ENCODE measurements around the gene RFNG.

RFNG gene

GRCh38 chr17:82023447-82024241 is 28.0 kb downstream of the RFNG start:
- peaks cover 1% of the 10 kb centered on the region for H3K4me1 ChIP-seq (ENCODE audit: control insufficient read depth, insufficient read depth, low read length)
- no peaks in the 10 kb centered on the region for H3K9me3 ChIP-seq (ENCODE audit: control insufficient read depth, insufficient read depth, low read length)
- no CpG with 5 or more reads among the region's 55 CpGs for WGBS (ENCODE audit: insufficient coverage, insufficient read length)
- peak overlapping the region; percentile 64; the same call in 1 of the 2 replicates for H3K4me3 ChIP-seq (ENCODE audit: low read length)
- H3K27me3 ChIP-seq (ENCODE audit: control insufficient read depth, insufficient read depth, low read length) = no peaks in the 10 kb centered on the region
- no peak overlapping the region for H3K27ac ChIP-seq (ENCODE audit: low read length)
- no peak for DNase-seq (ENCODE audit: low read depth, low spot score)
- no peaks in the 10 kb centered on the region; the same call in 1 of the 2 replicates for H3K36me3 ChIP-seq (ENCODE audit: control insufficient read depth, insufficient read depth, low read length)

GRCh38 chr17:82022981-82023446 is 28.6 kb downstream of the RFNG start, which contains the start of gene LRRC45:
Gene LRRC45 (plus strand): TSS chr17:82023305. CDS start chr17:82023644, 339 bp downstream.
- Histone ChIP-seq H3K9me3 (ENCODE audit: control insufficient read depth, insufficient read depth, low read length) (no peaks in the 10 kb centered on the region), H3K27ac (ENCODE audit: low read length) (no peak within 1 kb of the TSS), H3K27me3 (ENCODE audit: control insufficient read depth, insufficient read depth, low read length) (no peaks in the 10 kb centered on the region), H3K36me3 (ENCODE audit: control insufficient read depth, insufficient read depth, low read length) (peaks cover 2% of the 10 kb centered on the region; the same call in 1 of the 2 replicates), H3K4me3 (ENCODE audit: low read length) (peak within 1 kb of the TSS; percentile 64), H3K4me1 (ENCODE audit: control insufficient read depth, insufficient read depth, low read length) (peaks cover 1% of the 10 kb centered on the region)
- no CpG with 5 or more reads among the region's 42 CpGs for WGBS (ENCODE audit: insufficient coverage, insufficient read length)
- peak; percentile 98 for DNase-seq (ENCODE audit: low read depth, low spot score)

- H3K27ac ChIP-seq (ENCODE audit: low read length) = no peak within 1 kb of the TSS
- no CpG with 5 or more reads among the region's 64 CpGs for WGBS (ENCODE audit: insufficient coverage, insufficient read length)
- no peak for DNase-seq (ENCODE audit: low read depth, low spot score)
Observed at GRCh38 chr17:82022310-82022980, 29.2 kb downstream of the RFNG start, which contains the start of gene CENPX. Gene CENPX (minus strand): TSS chr17:82022878. CDS start chr17:82022861, 17 bp downstream.

DNA sequence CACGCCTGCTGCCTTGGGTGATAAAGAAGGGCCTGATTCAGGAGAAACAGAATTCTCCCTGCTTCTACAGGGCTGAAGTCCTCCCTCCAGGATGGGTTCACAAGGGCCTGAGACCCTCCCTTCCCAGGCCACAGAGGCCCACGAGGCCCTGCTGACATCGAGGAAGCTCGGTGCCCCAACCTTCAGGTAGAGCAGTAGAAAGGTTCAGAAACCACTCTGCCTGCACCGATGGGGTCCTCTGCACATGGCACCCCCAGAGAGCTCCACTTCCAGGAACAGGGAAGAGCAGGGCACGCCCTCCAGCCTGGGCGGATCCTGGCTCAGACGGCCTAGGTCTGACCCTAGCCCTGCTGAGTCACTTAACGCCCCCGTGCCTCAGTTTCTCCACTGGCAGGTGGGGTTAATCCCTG is 29.7 kb downstream of the RFNG start:
- no peaks in the 10 kb centered on the region for H3K9me3 ChIP-seq (ENCODE audit: control insufficient read depth, insufficient read depth, low read length)
- DNase-seq (ENCODE audit: low read depth, low spot score) = no peak
- 0 out of 2 replicates have a peak, but pooled peaks cover 2% of the 10 kb centered on the region for H3K36me3 ChIP-seq (ENCODE audit: control insufficient read depth, insufficient read depth, low read length)
- WGBS (ENCODE audit: insufficient coverage, insufficient read length) = no CpG with 5 or more reads among the region's 10 CpGs
- H3K27ac ChIP-seq (ENCODE audit: low read length) = no peak overlapping the region
- peak overlapping the region; percentile 57 for H3K4me3 ChIP-seq (ENCODE audit: low read length)
- H3K4me1 ChIP-seq (ENCODE audit: control insufficient read depth, insufficient read depth, low read length) = peaks cover 1% of the 10 kb centered on the region
- H3K27me3 ChIP-seq (ENCODE audit: control insufficient read depth, insufficient read depth, low read length) = no peaks in the 10 kb centered on the region

More at GRCh38 chr17:82022310-82022980, 29.2 kb downstream of the RFNG start, which contains the start of gene CENPX:
- H3K4me3 ChIP-seq (ENCODE audit: low read length) = peak within 1 kb of the TSS; percentile 64
- no peaks in the 10 kb centered on the region for H3K27me3 ChIP-seq (ENCODE audit: control insufficient read depth, insufficient read depth, low read length)
- H3K4me1 ChIP-seq (ENCODE audit: control insufficient read depth, insufficient read depth, low read length) = peaks cover 1% of the 10 kb centered on the region
- H3K36me3 ChIP-seq (ENCODE audit: control insufficient read depth, insufficient read depth, low read length) = 0 out of 2 replicates have a peak, but pooled peaks cover 2% of the 10 kb centered on the region
- H3K9me3 ChIP-seq (ENCODE audit: control insufficient read depth, insufficient read depth, low read length) = no peaks in the 10 kb centered on the region

GRCh38 chr17:82021107-82021899 is 30.3 kb downstream of the RFNG start:
- Histone ChIP-seq H3K27ac (ENCODE audit: low read length) (no peak overlapping the region), H3K27me3 (ENCODE audit: control insufficient read depth, insufficient read depth, low read length) (no peaks in the 10 kb centered on the region), H3K4me1 (ENCODE audit: control insufficient read depth, insufficient read depth, low read length) (peaks cover 1% of the 10 kb centered on the region), H3K9me3 (ENCODE audit: control insufficient read depth, insufficient read depth, low read length) (no peaks in the 10 kb centered on the region), H3K4me3 (ENCODE audit: low read length) (no peak overlapping the region), H3K36me3 (ENCODE audit: control insufficient read depth, insufficient read depth, low read length) (0 out of 2 replicates have a peak, but pooled peaks cover 2% of the 10 kb centered on the region)
- no CpG with 5 or more reads among the region's 25 CpGs for WGBS (ENCODE audit: insufficient coverage, insufficient read length)
- no peak for DNase-seq (ENCODE audit: low read depth, low spot score)

DNA sequence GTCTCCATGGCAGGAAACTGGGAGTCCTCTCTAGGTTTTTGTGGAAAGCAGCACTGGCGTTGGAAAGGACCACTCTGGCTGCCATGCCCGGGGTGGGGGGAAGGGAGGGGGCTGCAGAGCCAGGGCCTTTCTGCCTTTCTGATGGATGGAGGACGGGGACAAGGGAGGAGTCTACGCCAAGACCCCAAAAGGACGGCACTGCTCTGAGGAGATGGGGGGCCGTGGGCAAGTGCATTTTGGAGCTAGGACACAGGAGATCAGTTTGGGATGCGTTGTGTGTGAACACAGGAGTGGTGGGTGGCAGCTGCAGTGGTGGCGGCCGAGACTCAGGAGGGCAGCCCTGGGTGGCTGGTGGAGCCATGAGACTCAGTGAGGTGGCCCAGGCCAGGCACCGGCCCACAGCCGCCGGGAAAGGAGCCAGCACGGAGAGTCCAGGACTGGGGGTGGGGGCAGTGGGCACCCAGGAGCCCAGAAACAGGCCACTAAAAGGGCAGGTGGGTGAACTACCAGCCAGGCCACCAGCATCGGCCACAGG is 31.0 kb downstream of the RFNG start:
- WGBS (ENCODE audit: insufficient coverage, insufficient read length) = no CpG with 5 or more reads among the region's 14 CpGs
- H3K27me3 ChIP-seq (ENCODE audit: control insufficient read depth, insufficient read depth, low read length) = no peaks in the 10 kb centered on the region
- 0 out of 2 replicates have a peak, but pooled peaks cover 2% of the 10 kb centered on the region for H3K36me3 ChIP-seq (ENCODE audit: control insufficient read depth, insufficient read depth, low read length)
- H3K4me3 ChIP-seq (ENCODE audit: low read length) = no peak overlapping the region
- DNase-seq (ENCODE audit: low read depth, low spot score) = no peak
- no peaks in the 10 kb centered on the region for H3K9me3 ChIP-seq (ENCODE audit: control insufficient read depth, insufficient read depth, low read length)
- no peak overlapping the region for H3K27ac ChIP-seq (ENCODE audit: low read length)
- peaks cover 1% of the 10 kb centered on the region for H3K4me1 ChIP-seq (ENCODE audit: control insufficient read depth, insufficient read depth, low read length)

DNA sequence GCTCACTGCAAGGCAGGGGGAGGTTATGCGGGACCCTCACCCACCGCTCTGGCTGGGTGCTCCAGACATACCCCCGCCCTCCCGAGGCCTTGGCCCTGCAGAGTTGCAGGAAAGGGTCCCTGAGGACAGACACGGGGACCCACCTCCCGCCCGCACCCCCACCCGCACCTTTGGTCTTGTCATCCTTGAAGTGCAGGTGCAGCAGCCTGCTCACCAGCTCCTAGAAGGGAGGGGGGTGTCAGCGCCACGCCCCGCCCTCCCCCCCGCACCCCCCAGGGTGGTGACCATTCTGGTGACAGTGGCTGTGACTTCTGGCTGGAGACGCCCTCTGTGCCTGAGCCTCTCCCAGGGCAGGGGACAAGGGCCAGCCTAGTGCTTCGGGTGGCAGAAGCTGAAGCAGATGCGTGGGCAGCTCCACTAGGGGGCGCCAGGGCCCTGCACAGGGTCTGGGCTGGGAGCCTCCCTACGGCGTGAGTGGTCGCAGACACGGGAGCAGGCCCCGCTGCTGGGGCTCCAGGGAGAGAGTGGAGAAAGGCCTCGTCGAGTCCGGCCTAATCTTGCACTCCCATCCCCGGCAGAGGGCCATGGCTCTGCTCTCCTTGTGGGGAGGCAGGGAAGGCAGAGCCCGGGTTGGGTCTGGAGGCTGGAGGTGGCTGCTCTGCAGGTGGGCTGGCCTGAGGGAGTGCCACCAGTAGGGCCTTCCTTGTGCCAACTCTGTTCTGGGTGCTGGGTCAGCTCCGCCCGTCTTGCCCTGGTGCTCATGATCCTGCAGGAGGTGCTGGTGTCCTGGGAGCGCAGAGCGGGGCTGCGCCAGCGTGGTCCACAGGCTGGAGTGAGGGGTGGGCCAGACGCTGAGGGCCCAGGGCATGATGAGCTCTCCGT is 31.7 kb downstream of the RFNG start:
- H3K36me3 ChIP-seq (ENCODE audit: control insufficient read depth, insufficient read depth, low read length) = 0 out of 2 replicates have a peak, but pooled peaks cover 2% of the 10 kb centered on the region
- no peaks in the 10 kb centered on the region for H3K9me3 ChIP-seq (ENCODE audit: control insufficient read depth, insufficient read depth, low read length)
- no peak overlapping the region for H3K4me3 ChIP-seq (ENCODE audit: low read length)
- WGBS (ENCODE audit: insufficient coverage, insufficient read length) = no CpG with 5 or more reads among the region's 34 CpGs
- H3K27ac ChIP-seq (ENCODE audit: low read length) = no peak overlapping the region
- DNase-seq (ENCODE audit: low read depth, low spot score) = no peak
- H3K4me1 ChIP-seq (ENCODE audit: control insufficient read depth, insufficient read depth, low read length) = peaks cover 1% of the 10 kb centered on the region
- no peaks in the 10 kb centered on the region for H3K27me3 ChIP-seq (ENCODE audit: control insufficient read depth, insufficient read depth, low read length)

GRCh38 chr17:82018989-82019689 is 32.5 kb downstream of the RFNG start:
- Histone ChIP-seq H3K9me3 (ENCODE audit: control insufficient read depth, insufficient read depth, low read length) (no peaks in the 10 kb centered on the region), H3K27me3 (ENCODE audit: control insufficient read depth, insufficient read depth, low read length) (no peaks in the 10 kb centered on the region), H3K27ac (ENCODE audit: low read length) (no peak overlapping the region), H3K4me1 (ENCODE audit: control insufficient read depth, insufficient read depth, low read length) (peaks cover 1% of the 10 kb centered on the region), H3K36me3 (ENCODE audit: control insufficient read depth, insufficient read depth, low read length) (peaks cover 2% of the 10 kb centered on the region; the same call in 1 of the 2 replicates), H3K4me3 (ENCODE audit: low read length) (no peak overlapping the region)
- no peak for DNase-seq (ENCODE audit: low read depth, low spot score)
- no CpG with 5 or more reads among the region's 33 CpGs for WGBS (ENCODE audit: insufficient coverage, insufficient read length)
